Breast epithelium (tissue), 4 donors: ENCODE data around the gene DAPK1. TPM values are rescaled to one million over a fixed set of nuclear protein-coding genes. Genes with fewer than 3 reads are reported as not detected.

Source experiments
- DNase-seq, 2 donors: peaks; one replicate each; pipeline ENCODE4 v3.0.0-alpha.2; 2019; ENCODE audit warnings: low spot score in 2 of 2
- H3K27ac ChIP-seq, 2 donors: fragments of 200-600 bp; sonication (generic) in 1 of 2; one replicate each; pipeline ENCODE4 v1.5.1; 2016 to 2019; ENCODE audit warnings: mild to moderate bottlenecking in 1 of 2
- H3K27me3 ChIP-seq, 2 donors: fragments of 200-600 bp; sonication (generic) in 1 of 2; one replicate each; pipeline versions ENCODE4 v1.5.1 to v1.6.0; 2017 to 2019; ENCODE audit warnings: control low read depth in 1 of 2, mild to moderate bottlenecking in 1 of 2
- H3K36me3 ChIP-seq: fragments of 200-600 bp; one replicate; pipeline ENCODE4 v1.5.1; 2019
- H3K4me1 ChIP-seq, 2 donors: fragments of 200-600 bp; sonication (generic); one replicate each; pipeline ENCODE4 v1.5.1; 2016 to 2019; ENCODE audit warnings: control low read depth in 1 of 2
- H3K4me3 ChIP-seq, 3 donors: fragments of 200-600 bp; sonication (generic); 1 replicate in 2 of 3; 2 replicates in 1 of 3; pipeline ENCODE4 v1.5.1; 2016 to 2019; ENCODE audit warnings: mild to moderate bottlenecking in 3 of 3, moderate library complexity in 2 of 3
- H3K9me3 ChIP-seq, 2 donors: fragments of 200-600 bp; sonication (generic) in 1 of 2; one replicate each; pipeline ENCODE4 v1.5.1; 2016 to 2019; ENCODE audit warnings: control low read depth in 1 of 2
- CTCF ChIP-seq, 3 donors: fragments of 450-650 bp; IDR thresholded peaks; one replicate each; pipeline ENCODE4 v1.5.1; 2016 to 2017; ENCODE audit warnings: antibody characterized with exemption in 3 of 3, mild to moderate bottlenecking in 3 of 3, moderate library complexity in 3 of 3
- POLR2A ChIP-seq: fragments of 450-650 bp; IDR thresholded peaks from one replicate; pipeline ENCODE4 v1.6.1; 2016; ENCODE audit warnings: antibody characterized with exemption, mild to moderate bottlenecking, moderate library complexity
- POLR2AphosphoS5 ChIP-seq, 3 donors: sonication (generic); formaldehyde crosslinking; IDR thresholded peaks; one replicate each; pipeline ENCODE4 v1.6.1; 2017; ENCODE audit warnings: antibody characterized with exemption in 3 of 3
- intact Hi-C: fragments of 100-400 bp; cut with DNase I; formaldehyde crosslinking; loops from one replicate; pipeline ENCODE4 v1.15.1; 2023; ENCODE audit warnings: low total_unique reads
- total RNA-seq, 3 donors: library from RNA; depleted of rRNA; stranded (reverse); fragments of >200 nt; gene quantifications; one replicate each; pipeline ENCODE4 v1.1.0, GENCODE V29; 2016

DAPK1 gene
- total RNA-seq, 3 donors from 2014 or later = 14.7 to 42.6 (median 34.5) TPM

- Histone ChIP-seq H3K4me1 (no peaks in the 10 kb centered on the region), H3K9me3 (no peaks in the 10 kb centered on the region), H3K36me3 (no peaks in the 10 kb centered on the region), H3K4me3 (no peak overlapping the region), H3K27ac (no peak overlapping the region), H3K27me3 (no peaks in the 10 kb centered on the region)
- TF ChIP-seq POLR2A (no peak), POLR2AphosphoS5 (IDR thresholded peaks at IDR 0.05) (no peak), CTCF (IDR thresholded peaks at IDR 0.05) (no peak)
- no peak for DNase-seq
- intact Hi-C loops = no loop called here
Measured at GRCh38 chr9:87557996-87558395, 60.3 kb downstream of the DAPK1 start.

GRCh38 chr9:87558606-87559190 lies 61.0 kb downstream of the DAPK1 start:
- intact Hi-C loops = no loop called here
- DNase-seq = no peak
- no peaks in the 10 kb centered on the region for H3K27me3 ChIP-seq
- H3K9me3 ChIP-seq = no peaks in the 10 kb centered on the region
- TF ChIP-seq POLR2A (no peak), POLR2AphosphoS5 (IDR thresholded peaks at IDR 0.05) (no peak), CTCF (IDR thresholded peaks at IDR 0.05) (no peak)
- H3K4me1 ChIP-seq = no peaks in the 10 kb centered on the region
- no peak overlapping the region for H3K27ac ChIP-seq
- no peak overlapping the region for H3K4me3 ChIP-seq
- no peaks in the 10 kb centered on the region for H3K36me3 ChIP-seq

- Histone ChIP-seq H3K27ac (no peak overlapping the region), H3K9me3 (no peaks in the 10 kb centered on the region), H3K4me3 (no peak overlapping the region), H3K27me3 (no peaks in the 10 kb centered on the region), H3K36me3 (no peaks in the 10 kb centered on the region), H3K4me1 (no peaks in the 10 kb centered on the region)
- TF ChIP-seq CTCF (IDR thresholded peaks at IDR 0.05) (no peak), POLR2AphosphoS5 (IDR thresholded peaks at IDR 0.05) (no peak)
- intact Hi-C loops = no loop called here
- no peak for DNase-seq
Measured at GRCh38 chr9:87562062-87562461, 64.4 kb downstream of the DAPK1 start.

GRCh38 chr9:87562530-87563170 lies 65.0 kb downstream of the DAPK1 start:
- intact Hi-C loops = no loop called here
- Histone ChIP-seq H3K9me3 (no peaks in the 10 kb centered on the region), H3K36me3 (no peaks in the 10 kb centered on the region), H3K27me3 (no peaks in the 10 kb centered on the region), H3K27ac (no peak overlapping the region), H3K4me3 (no peak overlapping the region), H3K4me1 (no peaks in the 10 kb centered on the region)
- TF ChIP-seq POLR2A (no peak), POLR2AphosphoS5 (IDR thresholded peaks at IDR 0.05) (no peak), CTCF (IDR thresholded peaks at IDR 0.05) (no peak)
- no peak for DNase-seq

- H3K4me3 ChIP-seq = no peak overlapping the region
- no peak for DNase-seq
- H3K27me3 ChIP-seq = no peaks in the 10 kb centered on the region
- H3K9me3 ChIP-seq = no peaks in the 10 kb centered on the region
- TF ChIP-seq POLR2AphosphoS5 (IDR thresholded peaks at IDR 0.05) (no peak), POLR2A (no peak), CTCF (IDR thresholded peaks at IDR 0.05) (no peak)
- intact Hi-C loops = no loop called here
- no peak overlapping the region for H3K27ac ChIP-seq
- H3K4me1 ChIP-seq = no peaks in the 10 kb centered on the region
- H3K36me3 ChIP-seq = no peaks in the 10 kb centered on the region
Measured at GRCh38 chr9:87564111-87564510, 66.4 kb downstream of the DAPK1 start.
